GM23248 (cell line): Measurements from ENCODE around the gene PCCA.

ENCODE experiments used
- EZH2 ChIP-seq: fragments of 200-600 bp; sonication (generic); IDR thresholded peaks from 2 replicates; pipeline ENCODE4 v1.6.1; 2018; ENCODE audit warnings: antibody characterized with exemption, mild to moderate bottlenecking; ENCODE audit not compliant: insufficient read depth, poor library complexity, severe bottlenecking
- EZH2phosphoT487 ChIP-seq: fragments of 200-600 bp; sonication (generic); IDR thresholded peaks from 2 replicates; pipeline ENCODE4 v1.6.1; 2018; ENCODE audit warnings: antibody characterized with exemption, moderate library complexity, mild to moderate bottlenecking, low read depth; ENCODE audit not compliant: insufficient read depth

- TF ChIP-seq EZH2 (no peak), EZH2phosphoT487 (no peak)
These were observed 471.0 kb downstream of the PCCA start for GRCh38 chr13:100559886-100560285.
